ENCODE measurements around the gene SPRY4. TPM values are rescaled to one million over a fixed set of nuclear protein-coding genes. Genes with fewer than 3 reads are reported as not detected.

SPRY4 gene
- total and polyA plus RNA-seq, 2 of the 13 experiments (the other 11 are each of a cell fraction or from before 2014, with no cell fraction given), result 8.9 to 17.8 TPM

DNA sequence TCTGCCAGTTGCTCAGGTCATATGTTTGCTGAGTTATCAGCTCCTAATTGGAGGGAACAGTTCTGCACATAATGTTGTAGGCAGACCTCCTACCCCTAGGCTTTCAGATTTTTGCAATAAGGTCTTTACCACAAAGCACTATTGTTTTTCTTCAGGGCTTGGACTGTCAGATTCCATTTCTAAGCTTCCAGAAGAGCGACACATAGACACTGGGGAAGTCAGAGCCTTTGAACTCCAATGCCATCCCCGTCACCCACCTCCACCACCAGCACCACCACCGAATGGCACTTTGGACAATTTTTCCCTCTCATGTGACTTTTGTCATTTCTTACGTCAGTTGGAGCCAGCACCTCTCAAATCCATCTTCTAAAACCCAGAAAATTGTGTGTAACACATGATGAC is 28.3 kb upstream of the SPRY4 start (continued):
- TF ChIP-seq, protein P1, sequence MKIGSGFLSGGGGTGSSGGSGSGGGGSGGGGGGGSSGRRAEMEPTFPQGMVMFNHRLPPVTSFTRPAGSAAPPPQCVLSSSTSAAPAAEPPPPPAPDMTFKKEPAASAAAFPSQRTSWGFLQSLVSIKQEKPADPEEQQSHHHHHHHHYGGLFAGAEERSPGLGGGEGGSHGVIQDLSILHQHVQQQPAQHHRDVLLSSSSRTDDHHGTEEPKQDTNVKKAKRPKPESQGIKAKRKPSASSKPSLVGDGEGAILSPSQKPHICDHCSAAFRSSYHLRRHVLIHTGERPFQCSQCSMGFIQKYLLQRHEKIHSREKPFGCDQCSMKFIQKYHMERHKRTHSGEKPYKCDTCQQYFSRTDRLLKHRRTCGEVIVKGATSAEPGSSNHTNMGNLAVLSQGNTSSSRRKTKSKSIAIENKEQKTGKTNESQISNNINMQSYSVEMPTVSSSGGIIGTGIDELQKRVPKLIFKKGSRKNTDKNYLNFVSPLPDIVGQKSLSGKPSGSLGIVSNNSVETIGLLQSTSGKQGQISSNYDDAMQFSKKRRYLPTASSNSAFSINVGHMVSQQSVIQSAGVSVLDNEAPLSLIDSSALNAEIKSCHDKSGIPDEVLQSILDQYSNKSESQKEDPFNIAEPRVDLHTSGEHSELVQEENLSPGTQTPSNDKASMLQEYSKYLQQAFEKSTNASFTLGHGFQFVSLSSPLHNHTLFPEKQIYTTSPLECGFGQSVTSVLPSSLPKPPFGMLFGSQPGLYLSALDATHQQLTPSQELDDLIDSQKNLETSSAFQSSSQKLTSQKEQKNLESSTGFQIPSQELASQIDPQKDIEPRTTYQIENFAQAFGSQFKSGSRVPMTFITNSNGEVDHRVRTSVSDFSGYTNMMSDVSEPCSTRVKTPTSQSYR (CRISPR knock-in tag; IDR thresholded peaks at IDR 0.05; ENCODE audit: borderline replicate concordance), result no peak
- TF ChIP-seq ZEB1 (IDR thresholded peaks at IDR 0.05; ENCODE audit: insufficient replicate concordance, low read depth), result no peak

DNA sequence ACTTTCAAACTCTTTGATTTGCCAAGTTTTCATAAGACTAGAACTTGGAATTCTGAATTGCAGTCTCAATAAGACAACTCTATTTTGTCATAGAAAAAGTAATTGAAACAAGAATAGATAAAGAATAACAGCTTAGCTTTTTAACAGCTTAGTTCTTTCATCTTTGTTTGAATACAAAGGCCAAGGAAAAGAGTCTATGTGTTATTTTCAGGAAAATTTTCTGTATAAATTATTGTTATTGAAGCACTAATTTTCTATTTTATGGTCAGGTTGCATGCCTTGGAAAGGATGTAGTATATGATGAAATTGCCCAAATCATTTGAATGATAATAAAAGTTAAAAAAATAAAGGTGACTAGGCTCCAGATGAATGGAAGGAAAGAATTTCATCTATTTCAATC is 25.2 kb upstream of the SPRY4 start:
- ChIA-PET CTCF (ENCODE audit: low intra/inter-chr PET ratio, low total read pairs) (no interaction called here), POLR2A (no interaction called here)
- H3K79me2 ChIP-seq (ENCODE audit: insufficient read depth, low read length), result peaks cover 7% of the 10 kb centered on the region
- H3K9me3 ChIP-seq (ENCODE audit: low read length), result peaks cover 7% of the 10 kb centered on the region
- peaks cover 29% of the 10 kb centered on the region for H3K4me1 ChIP-seq (ENCODE audit: insufficient read depth, low read length)
- BruUV-seq (replicated peaks), result no TSS peak
- intact Hi-C loops (cut with micrococcal nuclease; ENCODE audit: unreplicated experiment), result no loop called here
- H3K4me2 ChIP-seq (ENCODE audit: low read depth, low read length), result no peak overlapping the region
- no peaks in the 10 kb centered on the region for H4K20me1 ChIP-seq (ENCODE audit: insufficient read depth, low read length)
- in situ Hi-C loops (cut with HindIII; ENCODE audit: extremely low pct_ligation_motif_present, low pct_unique_long_range_greater_than_20kb), result no loop called here
- no peak overlapping the region for H3K27ac ChIP-seq (ENCODE audit: extremely low read length, insufficient read depth, low read length)
- no peak for DNase-seq (ENCODE audit: low spot score)
- no peak overlapping the region for H3K4me3 ChIP-seq (replicated peaks in 1 of 3; ENCODE audit: insufficient read depth in 1 of 3, low read depth in 2 of 3, low read length in 3 of 3)
- no peaks in the 10 kb centered on the region for H3K27me3 ChIP-seq (ENCODE audit: control insufficient read depth in 1 of 2, insufficient read depth in 2 of 2, low read length in 2 of 2)
- ATAC-seq, result no peak
- no peak overlapping the region for H3K9ac ChIP-seq (ENCODE audit: insufficient read depth, low read depth, low read length)
- H3K36me3 ChIP-seq (replicated peaks in 1 of 2; ENCODE audit: control insufficient read depth in 1 of 2, insufficient read depth in 2 of 2, low read length in 2 of 2), result no peaks in the 10 kb centered on the region
- no peak for FAIRE-seq
- no peak overlapping the region for H2AFZ ChIP-seq (ENCODE audit: low read length)
- no peak for TF ChIP-seq RCOR2 (CRISPR knock-in tag; IDR thresholded peaks at IDR 0.05)
- TF ChIP-seq, protein P2, sequence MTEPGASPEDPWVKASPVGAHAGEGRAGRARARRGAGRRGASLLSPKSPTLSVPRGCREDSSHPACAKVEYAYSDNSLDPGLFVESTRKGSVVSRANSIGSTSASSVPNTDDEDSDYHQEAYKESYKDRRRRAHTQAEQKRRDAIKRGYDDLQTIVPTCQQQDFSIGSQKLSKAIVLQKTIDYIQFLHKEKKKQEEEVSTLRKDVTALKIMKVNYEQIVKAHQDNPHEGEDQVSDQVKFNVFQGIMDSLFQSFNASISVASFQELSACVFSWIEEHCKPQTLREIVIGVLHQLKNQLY (CRISPR knock-in tag; IDR thresholded peaks at IDR 0.05), result no peak
- no peak for TF ChIP-seq MYC (CRISPR knock-in tag; IDR thresholded peaks at IDR 0.05; ENCODE audit: borderline replicate concordance)
- TF ChIP-seq FOXK2 (IDR thresholded peaks at IDR 0.05), result no peak
- no peak for TF ChIP-seq ATF7-NPFF (CRISPR knock-in tag; IDR thresholded peaks at IDR 0.05; ENCODE audit: low read depth)
- TF ChIP-seq, protein P3, sequence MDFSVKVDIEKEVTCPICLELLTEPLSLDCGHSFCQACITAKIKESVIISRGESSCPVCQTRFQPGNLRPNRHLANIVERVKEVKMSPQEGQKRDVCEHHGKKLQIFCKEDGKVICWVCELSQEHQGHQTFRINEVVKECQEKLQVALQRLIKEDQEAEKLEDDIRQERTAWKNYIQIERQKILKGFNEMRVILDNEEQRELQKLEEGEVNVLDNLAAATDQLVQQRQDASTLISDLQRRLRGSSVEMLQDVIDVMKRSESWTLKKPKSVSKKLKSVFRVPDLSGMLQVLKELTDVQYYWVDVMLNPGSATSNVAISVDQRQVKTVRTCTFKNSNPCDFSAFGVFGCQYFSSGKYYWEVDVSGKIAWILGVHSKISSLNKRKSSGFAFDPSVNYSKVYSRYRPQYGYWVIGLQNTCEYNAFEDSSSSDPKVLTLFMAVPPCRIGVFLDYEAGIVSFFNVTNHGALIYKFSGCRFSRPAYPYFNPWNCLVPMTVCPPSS (IDR thresholded peaks at IDR 0.05), result no peak
- TF ChIP-seq, protein P4, sequence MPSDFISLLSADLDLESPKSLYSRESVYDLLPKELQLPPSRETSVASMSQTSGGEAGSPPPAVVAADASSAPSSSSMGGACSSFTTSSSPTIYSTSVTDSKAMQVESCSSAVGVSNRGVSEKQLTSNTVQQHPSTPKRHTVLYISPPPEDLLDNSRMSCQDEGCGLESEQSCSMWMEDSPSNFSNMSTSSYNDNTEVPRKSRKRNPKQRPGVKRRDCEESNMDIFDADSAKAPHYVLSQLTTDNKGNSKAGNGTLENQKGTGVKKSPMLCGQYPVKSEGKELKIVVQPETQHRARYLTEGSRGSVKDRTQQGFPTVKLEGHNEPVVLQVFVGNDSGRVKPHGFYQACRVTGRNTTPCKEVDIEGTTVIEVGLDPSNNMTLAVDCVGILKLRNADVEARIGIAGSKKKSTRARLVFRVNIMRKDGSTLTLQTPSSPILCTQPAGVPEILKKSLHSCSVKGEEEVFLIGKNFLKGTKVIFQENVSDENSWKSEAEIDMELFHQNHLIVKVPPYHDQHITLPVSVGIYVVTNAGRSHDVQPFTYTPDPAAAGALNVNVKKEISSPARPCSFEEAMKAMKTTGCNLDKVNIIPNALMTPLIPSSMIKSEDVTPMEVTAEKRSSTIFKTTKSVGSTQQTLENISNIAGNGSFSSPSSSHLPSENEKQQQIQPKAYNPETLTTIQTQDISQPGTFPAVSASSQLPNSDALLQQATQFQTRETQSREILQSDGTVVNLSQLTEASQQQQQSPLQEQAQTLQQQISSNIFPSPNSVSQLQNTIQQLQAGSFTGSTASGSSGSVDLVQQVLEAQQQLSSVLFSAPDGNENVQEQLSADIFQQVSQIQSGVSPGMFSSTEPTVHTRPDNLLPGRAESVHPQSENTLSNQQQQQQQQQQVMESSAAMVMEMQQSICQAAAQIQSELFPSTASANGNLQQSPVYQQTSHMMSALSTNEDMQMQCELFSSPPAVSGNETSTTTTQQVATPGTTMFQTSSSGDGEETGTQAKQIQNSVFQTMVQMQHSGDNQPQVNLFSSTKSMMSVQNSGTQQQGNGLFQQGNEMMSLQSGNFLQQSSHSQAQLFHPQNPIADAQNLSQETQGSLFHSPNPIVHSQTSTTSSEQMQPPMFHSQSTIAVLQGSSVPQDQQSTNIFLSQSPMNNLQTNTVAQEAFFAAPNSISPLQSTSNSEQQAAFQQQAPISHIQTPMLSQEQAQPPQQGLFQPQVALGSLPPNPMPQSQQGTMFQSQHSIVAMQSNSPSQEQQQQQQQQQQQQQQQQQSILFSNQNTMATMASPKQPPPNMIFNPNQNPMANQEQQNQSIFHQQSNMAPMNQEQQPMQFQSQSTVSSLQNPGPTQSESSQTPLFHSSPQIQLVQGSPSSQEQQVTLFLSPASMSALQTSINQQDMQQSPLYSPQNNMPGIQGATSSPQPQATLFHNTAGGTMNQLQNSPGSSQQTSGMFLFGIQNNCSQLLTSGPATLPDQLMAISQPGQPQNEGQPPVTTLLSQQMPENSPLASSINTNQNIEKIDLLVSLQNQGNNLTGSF (CRISPR knock-in tag; IDR thresholded peaks at IDR 0.05), result no peak
- TF ChIP-seq ZNF558 (CRISPR knock-in tag; IDR thresholded peaks at IDR 0.05; ENCODE audit: borderline replicate concordance), result no peak
- TF ChIP-seq, protein P5, sequence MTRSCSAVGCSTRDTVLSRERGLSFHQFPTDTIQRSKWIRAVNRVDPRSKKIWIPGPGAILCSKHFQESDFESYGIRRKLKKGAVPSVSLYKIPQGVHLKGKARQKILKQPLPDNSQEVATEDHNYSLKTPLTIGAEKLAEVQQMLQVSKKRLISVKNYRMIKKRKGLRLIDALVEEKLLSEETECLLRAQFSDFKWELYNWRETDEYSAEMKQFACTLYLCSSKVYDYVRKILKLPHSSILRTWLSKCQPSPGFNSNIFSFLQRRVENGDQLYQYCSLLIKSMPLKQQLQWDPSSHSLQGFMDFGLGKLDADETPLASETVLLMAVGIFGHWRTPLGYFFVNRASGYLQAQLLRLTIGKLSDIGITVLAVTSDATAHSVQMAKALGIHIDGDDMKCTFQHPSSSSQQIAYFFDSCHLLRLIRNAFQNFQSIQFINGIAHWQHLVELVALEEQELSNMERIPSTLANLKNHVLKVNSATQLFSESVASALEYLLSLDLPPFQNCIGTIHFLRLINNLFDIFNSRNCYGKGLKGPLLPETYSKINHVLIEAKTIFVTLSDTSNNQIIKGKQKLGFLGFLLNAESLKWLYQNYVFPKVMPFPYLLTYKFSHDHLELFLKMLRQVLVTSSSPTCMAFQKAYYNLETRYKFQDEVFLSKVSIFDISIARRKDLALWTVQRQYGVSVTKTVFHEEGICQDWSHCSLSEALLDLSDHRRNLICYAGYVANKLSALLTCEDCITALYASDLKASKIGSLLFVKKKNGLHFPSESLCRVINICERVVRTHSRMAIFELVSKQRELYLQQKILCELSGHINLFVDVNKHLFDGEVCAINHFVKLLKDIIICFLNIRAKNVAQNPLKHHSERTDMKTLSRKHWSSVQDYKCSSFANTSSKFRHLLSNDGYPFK (CRISPR knock-in tag; IDR thresholded peaks at IDR 0.05; ENCODE audit: borderline replicate concordance), result no peak

Measured in HepG2 (cell line).